HG03097 (cell line): ENCODE measurements around the gene SUMF2.
"Not testable (repeated sequence)": the region's sequence is repeated elsewhere in the genome, so short reads cannot be mapped to it uniquely, and the experiment has no call there.

Experiments
- ATAC-seq: cut with Tn5 transposase; IDR thresholded peaks from one replicate; pipeline ENCODE4 v1.9.1; 2021; ENCODE audit not compliant: unreplicated experiment, low FRiP score

The SUMF2 gene

DNA sequence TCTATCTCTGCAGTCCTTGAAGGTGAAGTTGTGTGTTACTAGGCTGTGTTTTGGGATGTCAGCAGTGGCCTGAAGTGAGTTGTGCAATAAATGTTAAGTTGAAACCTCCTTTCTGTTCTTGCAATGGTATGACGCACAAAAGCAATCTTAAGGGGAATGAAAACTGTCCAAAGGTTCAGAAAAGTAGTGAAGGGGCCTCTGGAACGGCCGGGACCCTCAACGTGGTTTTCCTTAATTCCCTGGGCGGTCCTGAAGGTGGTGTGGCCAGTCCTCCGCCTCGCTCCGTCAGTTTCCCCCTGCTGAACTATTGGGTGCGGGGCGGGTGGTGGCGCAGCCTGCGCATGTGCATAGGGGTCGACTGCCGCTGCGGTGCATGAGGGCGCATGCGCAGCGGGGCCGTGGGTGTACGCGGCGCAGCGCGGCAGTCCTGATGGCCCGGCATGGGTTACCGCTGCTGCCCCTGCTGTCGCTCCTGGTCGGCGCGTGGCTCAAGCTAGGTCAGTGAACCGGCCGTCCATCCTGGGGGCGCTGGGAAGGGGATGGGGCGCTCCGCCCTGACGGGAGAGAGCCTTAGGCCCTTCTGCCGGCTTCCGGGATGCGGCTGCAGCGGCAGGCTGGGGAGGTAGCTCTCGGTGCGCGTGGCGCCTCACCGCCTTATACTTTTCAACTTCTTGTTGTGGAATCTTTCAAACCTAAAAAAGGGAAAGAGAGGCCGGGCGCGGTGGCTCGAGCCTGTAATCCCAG is at the start of gene SUMF2:
SUMF2 (plus strand) TSS at position 405 of the 744 bp plus-strand sequence; CDS start at position 431, 26 bp downstream.
- peak; percentile 87 for ATAC-seq

DNA sequence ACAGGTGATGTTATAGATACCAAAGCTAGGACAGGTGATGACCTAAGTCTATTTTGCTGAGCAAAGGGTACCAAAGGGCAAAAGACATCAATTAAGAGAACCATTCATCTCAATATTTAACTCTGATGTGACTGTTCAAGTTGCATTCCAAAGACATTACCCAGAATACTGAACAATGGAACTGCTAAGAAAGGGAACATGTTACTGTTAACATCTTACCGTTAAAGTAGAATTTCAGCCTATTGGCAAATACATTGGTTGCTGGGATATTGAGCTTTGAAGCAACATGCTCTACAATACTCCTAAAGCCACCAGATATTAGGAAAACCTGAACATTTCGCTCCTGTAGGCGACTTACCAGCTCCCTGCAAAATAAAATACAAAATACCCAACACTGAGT is 47.1 kb upstream of the SUMF2 start:
- not testable (repeated sequence) for ATAC-seq

DNA sequence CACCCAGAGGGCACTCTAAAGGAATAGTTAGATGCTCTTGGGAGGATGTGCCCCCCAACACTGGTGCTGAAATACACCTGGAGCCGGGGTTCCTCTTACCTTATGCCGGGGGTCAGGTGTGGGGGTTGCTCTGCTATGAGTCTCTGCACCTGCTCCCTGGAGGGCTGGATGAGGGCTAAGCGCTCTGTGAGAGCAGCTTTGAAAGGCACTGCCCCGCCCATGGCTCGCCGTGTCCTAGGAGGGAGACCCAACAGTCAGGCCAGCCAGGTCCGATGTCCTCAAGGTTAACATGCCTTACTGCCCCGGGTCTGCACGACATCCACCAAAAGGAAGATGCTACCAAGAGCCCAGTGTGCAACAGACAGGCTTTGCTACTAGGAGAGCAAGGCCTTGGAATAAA is 44.6 kb upstream of the SUMF2 start:
- ATAC-seq: no peak

DNA sequence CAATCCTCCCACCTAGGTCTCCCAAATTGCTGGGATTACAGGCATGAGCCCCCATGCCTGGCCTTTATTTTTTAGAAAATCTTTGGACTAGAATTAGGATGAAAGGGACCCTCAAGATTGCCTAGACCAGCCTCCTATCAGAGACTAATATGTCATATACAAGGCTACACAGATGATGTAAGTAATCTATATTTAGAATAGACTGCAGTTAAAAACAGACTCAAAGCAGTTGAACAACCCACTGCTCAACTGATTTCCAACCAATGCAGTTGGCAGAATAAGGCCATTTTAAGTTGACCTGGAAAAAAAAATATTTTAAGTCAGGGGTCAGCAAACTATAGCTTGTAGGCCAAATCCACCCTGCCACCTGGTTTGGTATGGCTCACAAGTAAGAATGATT is 40.6 kb upstream of the SUMF2 start:
- ATAC-seq: no peak

DNA sequence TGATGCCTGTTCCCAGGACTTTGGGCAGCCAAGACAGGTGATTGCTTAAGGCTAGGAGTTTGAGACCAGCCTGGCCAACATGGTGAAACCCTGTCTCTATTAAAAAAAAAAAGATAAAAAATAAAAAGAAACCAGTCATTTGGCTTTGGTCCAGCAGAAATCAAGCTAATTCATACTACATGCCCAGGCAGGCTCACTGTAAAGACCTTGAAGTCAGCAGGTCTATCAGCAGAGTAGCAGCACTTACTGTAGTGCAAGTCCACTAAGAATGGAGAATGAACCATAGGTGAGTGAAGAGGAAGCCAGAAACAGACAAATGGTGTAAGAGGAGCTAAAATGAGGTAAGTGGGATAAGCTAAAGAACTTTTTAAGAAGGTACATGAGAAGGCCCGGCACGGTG is 37.5 kb upstream of the SUMF2 start:
- ATAC-seq: no peak

DNA sequence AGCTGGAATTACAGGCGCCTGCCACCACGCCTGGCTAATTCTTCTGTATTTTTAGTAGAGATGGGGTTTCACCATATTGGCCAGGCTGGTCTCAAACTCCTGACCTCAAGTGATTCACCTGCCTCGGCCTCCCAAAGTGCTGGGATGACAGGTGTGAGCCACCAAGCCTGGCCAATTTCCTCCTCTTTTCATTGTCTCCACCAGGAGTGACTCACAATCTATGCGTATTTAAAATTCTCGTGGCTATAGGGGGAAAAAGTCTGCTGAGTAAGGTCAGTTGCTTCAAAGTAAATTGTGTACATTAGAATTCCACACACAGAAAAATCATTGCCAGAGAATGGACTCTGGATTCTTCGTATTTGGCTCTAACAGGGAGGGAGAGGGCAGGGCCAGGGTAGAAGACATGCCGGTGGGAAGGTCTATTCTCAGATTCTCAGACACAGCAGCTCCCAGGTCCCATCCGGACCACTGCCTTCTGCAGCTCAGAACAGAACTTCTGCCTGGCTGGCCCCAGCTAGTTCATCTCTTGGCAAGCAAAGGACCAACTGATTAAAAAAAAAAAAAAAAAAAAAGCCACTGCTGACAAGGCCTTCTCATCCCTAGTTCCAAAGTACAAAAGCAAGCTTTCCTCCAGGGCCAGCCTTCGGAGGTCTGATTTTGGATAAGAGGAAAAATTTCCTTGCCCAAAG is 35.0 kb upstream of the SUMF2 start:
- no peak for ATAC-seq

DNA sequence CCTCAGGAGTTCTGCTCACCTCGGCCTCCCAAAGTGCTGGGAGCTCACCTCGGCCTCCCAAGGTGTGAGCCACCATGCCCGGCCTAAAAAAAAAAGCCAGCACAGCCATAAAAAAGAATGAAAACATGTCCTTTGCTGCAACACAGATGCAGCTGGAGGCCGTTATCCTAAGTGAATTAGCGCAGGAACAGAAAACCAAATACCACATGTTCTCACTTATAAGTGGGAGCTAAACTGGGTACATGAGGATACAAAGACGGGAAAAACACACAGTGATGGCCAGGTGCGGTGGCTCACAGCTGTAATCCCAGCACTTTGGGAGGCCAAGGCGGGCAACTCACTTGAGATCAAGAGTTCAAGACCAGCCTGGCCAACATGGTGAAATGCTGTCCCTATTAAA is 33.7 kb upstream of the SUMF2 start:
- ATAC-seq: no peak

DNA sequence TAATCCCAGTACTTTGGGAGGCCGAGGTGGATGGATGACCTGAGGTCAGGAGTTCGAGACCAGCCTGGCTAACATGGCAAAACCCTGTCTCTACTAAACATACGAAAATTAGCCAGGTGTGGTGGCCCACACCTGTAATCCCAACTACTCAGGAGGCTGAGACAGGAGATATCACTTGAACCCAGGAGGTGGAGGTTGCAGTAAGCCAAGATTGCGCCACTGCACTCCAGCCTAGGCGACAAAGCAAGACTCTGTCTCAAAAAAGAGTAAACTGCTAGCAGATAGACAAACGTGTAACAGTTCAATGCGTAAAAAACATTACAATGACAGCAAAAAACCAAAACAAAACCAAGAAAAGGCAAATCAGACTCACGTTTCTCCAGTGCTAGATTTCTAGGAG is 32.5 kb upstream of the SUMF2 start:
- not testable (repeated sequence) for ATAC-seq

DNA sequence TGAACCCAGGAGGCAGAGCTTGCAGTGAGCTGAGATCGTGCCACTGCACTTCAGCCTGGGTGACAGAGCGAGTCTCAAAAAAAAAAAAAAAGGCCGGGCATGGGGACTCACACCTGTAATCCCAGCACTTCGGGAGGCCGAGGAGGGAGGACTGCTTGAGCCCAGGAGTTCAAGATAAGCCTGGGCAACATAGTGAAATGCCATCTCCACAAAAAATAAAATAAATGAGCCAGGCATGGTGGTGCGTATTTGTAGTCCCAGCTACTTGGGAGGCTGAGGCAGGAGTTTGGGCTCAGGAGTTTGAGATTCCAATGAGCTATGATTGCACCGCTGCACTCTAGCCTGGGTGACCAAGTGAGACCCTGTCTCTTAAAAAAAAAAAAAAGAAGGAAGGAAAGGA is 31.5 kb upstream of the SUMF2 start:
- not testable (repeated sequence) for ATAC-seq

DNA sequence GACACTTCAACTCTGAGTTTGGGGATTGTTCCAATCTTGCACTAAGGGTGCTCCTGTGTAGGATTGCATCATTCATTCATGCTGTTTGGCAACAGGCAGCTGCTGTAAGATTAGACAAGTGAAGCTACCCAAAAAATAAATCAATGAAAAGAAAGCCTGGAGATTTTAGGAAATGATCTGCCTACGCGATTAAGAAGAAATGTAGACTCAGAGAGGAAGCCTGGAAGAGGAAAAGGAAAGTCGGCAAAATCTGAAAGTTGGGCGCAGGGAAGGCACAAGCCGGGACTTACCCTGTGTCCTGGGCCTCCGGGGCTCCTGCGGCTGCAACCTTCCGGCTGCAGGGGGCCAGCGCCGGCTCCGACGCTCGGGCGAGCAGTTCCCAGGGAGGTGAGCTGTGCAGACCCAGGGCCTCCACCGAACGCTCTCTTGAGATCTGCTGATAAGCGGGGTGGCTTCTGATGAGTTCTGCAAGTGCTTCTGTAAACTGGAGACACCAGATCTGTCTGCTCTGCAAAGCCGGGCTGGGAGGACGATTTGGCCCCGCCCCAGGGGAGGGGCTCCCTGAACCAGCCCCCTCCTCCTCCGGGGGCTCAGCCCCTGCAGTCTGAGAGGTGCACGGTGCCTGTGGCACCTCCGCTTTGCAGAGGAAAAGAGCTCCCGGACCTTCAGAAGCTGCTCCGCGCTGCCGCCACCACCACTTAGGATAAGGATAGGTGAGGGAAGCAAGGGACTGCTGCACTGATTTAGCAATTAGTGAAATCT is 30.2 kb upstream of the SUMF2 start:
- peak; percentile 97 for ATAC-seq

DNA sequence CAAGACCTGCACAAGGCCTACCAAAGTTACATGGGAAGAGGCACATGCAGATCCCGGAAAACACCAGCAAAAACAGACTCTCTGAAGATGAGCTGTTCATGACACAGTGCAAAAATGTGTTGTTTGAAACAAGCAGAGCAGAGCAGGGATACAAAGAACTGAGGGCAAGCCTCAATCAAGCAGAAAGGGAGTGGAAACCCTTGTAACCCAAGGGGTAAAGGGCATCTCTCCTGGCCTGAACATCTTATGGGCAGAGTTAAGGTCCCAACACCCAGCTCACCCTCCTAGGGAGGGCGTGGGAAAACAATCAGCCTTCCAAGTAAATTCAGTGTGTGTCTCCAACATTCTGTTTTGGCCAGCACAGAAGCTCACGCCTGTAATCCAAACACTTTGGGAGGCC is 23.4 kb upstream of the SUMF2 start:
- no peak for ATAC-seq

DNA sequence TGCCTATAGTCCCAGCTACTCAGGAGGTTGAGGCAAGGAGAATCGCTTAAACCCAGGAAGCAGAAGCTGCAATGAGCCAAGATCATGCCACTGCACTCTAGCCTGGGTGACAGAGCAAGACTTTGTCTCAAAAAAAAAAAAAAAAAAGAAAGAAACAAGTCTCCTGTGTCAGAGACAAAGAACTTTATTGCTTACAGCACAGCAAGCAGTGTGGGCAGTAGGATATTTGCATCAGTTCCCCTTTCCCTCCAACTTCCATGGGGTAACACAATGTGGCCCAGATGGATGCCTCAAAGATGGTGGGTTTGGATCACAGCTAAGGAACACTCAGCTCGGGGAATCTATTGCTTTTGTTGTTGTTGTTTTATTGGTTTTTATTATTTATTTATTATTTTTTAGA is 18.3 kb upstream of the SUMF2 start:
- not testable (repeated sequence) for ATAC-seq

DNA sequence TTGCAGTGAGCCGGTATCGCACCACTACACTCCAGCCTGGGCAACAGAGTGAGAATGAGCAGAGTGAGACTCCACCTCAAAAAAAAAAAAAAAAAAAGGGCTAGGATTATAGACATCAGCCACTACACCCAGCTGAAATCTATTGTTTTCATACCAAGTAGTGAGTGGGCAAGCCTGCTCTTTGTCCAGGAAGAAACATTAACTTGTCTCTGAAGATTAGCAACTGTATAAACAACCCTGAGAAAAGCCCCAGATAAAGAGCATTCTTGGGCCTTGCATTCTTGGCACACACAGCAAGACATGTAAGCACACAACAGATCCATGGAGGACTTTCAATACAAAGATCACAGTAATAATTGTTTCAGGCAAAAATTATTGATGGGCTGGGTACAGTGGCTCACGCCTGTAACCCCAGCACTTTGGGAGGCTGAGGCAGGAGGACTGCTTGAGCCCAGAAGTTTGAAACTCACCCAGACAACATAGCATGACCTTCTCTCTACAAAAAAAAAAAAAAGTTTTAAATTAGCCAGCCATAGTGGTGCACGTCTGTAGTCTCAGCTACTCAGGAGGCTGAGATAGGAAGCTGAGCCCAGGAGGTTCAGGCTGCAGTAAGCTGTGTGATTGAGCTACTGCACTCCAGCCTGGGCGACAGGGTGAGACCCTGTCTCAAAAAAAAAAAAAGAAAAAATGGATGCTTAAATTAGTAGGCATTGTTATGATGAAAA is 17.2 kb upstream of the SUMF2 start:
- ATAC-seq: no peak

DNA sequence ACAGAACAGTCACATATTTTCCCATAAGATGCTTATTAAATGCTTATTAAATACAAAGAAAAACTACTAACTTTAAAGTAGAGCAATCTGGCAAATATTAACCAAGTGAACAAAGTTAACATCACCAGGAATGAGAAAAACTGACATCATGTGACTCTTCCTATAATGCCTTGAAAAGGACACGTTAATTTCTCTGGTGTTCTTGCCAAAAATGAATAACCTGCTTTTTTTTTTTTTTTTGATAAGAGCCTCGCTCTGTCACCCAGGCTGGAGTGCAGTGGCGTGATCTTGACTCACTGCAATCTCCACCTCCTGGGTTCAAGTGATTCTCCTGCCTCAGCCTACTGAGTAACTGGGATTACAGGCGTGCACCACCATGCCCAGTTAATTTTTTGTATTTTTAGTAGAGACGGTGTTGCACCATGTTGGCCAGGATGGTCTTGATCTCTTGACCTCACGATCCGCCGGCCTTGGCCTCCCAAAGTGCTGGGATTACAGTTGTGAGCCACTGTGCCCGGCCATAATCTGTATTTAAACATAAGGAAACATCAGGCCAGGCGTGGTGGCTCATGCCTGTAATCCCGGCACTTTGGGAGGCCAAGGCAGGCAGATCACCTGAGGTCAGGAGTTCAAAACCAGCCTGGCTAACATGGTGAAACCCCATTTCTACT is 16.5 kb upstream of the SUMF2 start:
- not testable (repeated sequence) for ATAC-seq

DNA sequence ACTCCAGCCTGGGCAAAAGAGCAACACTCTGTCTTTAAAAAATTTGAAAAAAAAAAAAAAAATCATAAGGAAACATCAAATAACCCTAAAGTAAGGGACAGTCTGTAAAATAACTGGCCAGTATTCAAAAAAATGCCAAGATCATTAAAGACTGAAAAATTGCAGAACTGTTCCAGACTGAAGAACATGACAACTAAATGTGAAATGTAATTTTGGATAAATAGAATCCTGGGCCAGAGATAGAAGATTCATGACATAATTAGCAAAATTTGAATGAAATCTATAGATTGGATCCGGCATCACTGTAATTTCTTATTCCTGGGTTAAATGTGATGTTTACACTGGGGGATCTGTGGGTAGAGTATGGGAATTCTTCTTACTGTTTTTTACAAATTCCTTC is 15.8 kb upstream of the SUMF2 start:
- no peak for ATAC-seq

DNA sequence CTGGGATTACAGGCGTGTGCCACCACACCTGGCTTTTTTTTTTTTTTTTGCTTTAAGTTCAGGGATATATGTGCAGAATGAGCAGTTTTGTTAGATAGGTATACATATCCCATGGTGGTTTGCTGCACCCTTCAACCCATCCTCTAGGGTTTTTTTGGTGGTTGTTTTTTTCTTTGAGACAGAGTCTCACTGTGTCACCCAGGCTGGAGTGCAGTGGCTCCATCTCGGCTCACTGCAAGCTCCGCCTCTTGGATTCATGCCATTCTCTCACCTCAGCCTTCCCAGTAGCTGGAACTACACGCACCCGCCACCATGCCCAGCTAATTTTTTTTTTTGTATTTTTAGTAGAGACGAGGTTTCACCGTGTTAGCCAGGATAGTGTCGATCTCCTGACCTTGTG is 15.3 kb upstream of the SUMF2 start:
- ATAC-seq: not testable (repeated sequence)

DNA sequence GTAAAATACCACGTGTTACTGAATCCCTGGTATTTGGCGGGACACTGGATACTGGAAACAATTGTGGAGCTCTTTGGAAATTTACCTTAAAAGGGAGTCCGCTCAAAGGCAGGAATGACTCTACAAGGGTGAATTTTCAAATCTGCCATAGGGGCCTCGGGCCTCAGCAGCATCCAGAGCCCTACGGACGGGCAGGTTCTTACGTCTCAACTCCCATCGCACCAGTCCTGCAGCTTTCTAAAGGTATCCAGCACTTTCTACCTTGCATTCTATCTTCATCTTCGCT is 13.1 kb upstream of the SUMF2 start:
- no peak for ATAC-seq

DNA sequence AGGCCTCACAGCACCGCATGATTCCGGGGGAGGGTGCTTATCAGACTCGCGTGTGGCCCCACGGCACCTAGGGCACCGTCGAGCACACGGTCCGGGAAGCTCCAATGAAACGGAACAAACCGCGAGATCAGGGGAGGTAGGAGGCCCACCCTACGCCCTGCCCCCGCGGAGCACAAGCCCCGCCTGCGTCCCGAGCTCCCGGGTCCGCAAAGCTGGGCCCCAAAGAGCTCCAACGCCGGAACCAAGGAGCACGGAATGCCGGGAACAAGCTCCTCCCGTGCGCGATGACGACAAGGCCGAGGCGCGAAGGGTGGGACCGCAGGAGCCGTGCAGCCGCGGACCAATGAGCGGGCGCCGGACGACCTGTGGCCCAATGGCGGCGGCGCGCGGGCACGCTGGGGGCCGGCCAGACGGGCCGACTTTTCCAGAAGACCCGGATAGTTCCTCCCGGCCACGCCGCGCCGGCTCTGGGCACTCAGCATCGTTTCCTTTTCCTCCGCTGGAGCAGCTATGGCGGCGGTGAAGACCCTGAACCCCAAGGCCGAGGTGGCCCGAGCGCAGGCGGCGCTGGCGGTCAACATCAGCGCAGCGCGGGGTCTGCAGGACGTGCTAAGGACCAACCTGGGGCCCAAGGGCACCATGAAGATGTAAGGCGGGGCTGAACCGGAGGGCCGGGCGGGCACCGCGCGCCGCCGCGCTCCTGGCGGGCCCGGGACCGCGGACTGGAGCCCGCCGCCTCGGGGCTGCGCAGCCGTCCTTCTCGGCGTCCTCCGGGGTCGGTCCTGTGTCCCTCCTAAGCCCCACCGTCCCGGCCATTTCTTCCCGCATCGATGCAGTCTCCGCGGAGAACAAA is 12.5 kb upstream of the SUMF2 start, which contains the start of the genes CCT6A and PSPH:
CCT6A (plus strand) TSS at position 427 of the 853 bp plus-strand sequence; CDS start at position 511, 84 bp downstream.
PSPH (minus strand) TSS at position 106 of the 853 bp plus-strand sequence. CDS start 30,232 bp downstream, outside the sequence.
- peak; percentile 96 for ATAC-seq

DNA sequence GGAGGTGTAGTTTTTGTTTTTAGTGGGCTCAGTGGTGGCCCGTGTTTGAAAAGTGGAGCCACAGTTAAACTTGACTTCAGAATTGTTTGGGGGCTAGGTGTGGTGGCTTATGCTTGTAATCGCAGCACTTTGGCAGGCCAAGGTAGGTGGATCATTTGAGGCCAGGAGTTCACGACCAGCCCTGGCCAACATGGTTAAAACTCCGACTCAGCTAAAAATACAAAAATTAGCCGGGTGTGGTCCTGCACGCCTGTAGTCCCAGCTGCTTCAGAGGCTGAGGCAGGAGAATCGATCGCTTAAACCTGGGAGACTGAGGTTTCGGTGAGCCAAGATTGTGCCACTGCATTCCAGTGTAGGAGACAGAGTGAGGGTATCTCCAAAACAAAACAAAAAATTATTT is 10.7 kb upstream of the SUMF2 start:
- ATAC-seq: no peak
